ENCODE measurements around the gene MAP3K14. TPM values are rescaled to one million over a fixed set of nuclear protein-coding genes. Genes with fewer than 3 reads are reported as not detected.
A peak's percentile ranks its signal among the peaks of the same experiment; 100 is the strongest.

MAP3K14 gene
- total RNA-seq, 1 donor from 2014 or later: 5.7 TPM

- H3K27me3 Mint-ChIP-seq (ENCODE audit: unreplicated experiment): peaks cover 10% of the 10 kb centered on the region
- no peaks in the 10 kb centered on the region for H3K4me1 Mint-ChIP-seq (ENCODE audit: low read depth, unreplicated experiment)
- H3K36me3 Mint-ChIP-seq (ENCODE audit: unreplicated experiment): no peaks in the 10 kb centered on the region
- H3K4me3 Mint-ChIP-seq (ENCODE audit: unreplicated experiment): peak overlapping the region; percentile 87
- peaks cover 4% of the 10 kb centered on the region for H3K9me3 Mint-ChIP-seq (ENCODE audit: unreplicated experiment)
- no peak for DNase-seq
- H3K27ac Mint-ChIP-seq (ENCODE audit: unreplicated experiment): no peak overlapping the region
- TF ChIP-seq CTCF (IDR thresholded peaks at IDR 0.05; ENCODE audit: partially characterized antibody, unreplicated experiment): no peak
Observed at GRCh38 chr17:45246338-45246737, 70.5 kb downstream of the MAP3K14 start.

GRCh38 chr17:45244725-45245656, 71.8 kb downstream of the MAP3K14 start:
- Mint-ChIP-seq H3K4me1 (ENCODE audit: low read depth, unreplicated experiment) (no peaks in the 10 kb centered on the region), H3K27ac (ENCODE audit: unreplicated experiment) (no peak overlapping the region), H3K9me3 (ENCODE audit: unreplicated experiment) (peaks cover 2% of the 10 kb centered on the region), H3K36me3 (ENCODE audit: unreplicated experiment) (no peaks in the 10 kb centered on the region), H3K27me3 (ENCODE audit: unreplicated experiment) (peaks cover 14% of the 10 kb centered on the region), H3K4me3 (ENCODE audit: unreplicated experiment) (no peak overlapping the region)
- no peak for TF ChIP-seq CTCF (IDR thresholded peaks at IDR 0.05; ENCODE audit: partially characterized antibody, unreplicated experiment)
- DNase-seq: no peak

- Mint-ChIP-seq H3K36me3 (ENCODE audit: unreplicated experiment) (no peaks in the 10 kb centered on the region), H3K4me3 (ENCODE audit: unreplicated experiment) (no peak overlapping the region), H3K4me1 (ENCODE audit: low read depth, unreplicated experiment) (no peaks in the 10 kb centered on the region), H3K9me3 (ENCODE audit: unreplicated experiment) (peaks cover 2% of the 10 kb centered on the region), H3K27me3 (ENCODE audit: unreplicated experiment) (peaks cover 16% of the 10 kb centered on the region), H3K27ac (ENCODE audit: unreplicated experiment) (no peak overlapping the region)
- TF ChIP-seq CTCF (IDR thresholded peaks at IDR 0.05; ENCODE audit: partially characterized antibody, unreplicated experiment): no peak
- no peak for DNase-seq
Observed at GRCh38 chr17:45243750-45244149, 73.1 kb downstream of the MAP3K14 start.

- no peak for DNase-seq
- Mint-ChIP-seq H3K27me3 (ENCODE audit: unreplicated experiment) (peaks cover 14% of the 10 kb centered on the region), H3K27ac (ENCODE audit: unreplicated experiment) (no peak overlapping the region), H3K36me3 (ENCODE audit: unreplicated experiment) (peaks cover 5% of the 10 kb centered on the region), H3K4me3 (ENCODE audit: unreplicated experiment) (no peak overlapping the region), H3K9me3 (ENCODE audit: unreplicated experiment) (peaks cover 2% of the 10 kb centered on the region), H3K4me1 (ENCODE audit: low read depth, unreplicated experiment) (no peaks in the 10 kb centered on the region)
- no peak for TF ChIP-seq CTCF (IDR thresholded peaks at IDR 0.05; ENCODE audit: partially characterized antibody, unreplicated experiment)
Observed at GRCh38 chr17:45242029-45242414, 74.8 kb downstream of the MAP3K14 start.
